Femur (tissue), 1 donor: ENCODE data around the gene COL4A1.

Experiments
- DNase-seq: peaks from one replicate; pipeline ENCODE4 v3.0.0-alpha.2; 2017

Gene COL4A1

DNA sequence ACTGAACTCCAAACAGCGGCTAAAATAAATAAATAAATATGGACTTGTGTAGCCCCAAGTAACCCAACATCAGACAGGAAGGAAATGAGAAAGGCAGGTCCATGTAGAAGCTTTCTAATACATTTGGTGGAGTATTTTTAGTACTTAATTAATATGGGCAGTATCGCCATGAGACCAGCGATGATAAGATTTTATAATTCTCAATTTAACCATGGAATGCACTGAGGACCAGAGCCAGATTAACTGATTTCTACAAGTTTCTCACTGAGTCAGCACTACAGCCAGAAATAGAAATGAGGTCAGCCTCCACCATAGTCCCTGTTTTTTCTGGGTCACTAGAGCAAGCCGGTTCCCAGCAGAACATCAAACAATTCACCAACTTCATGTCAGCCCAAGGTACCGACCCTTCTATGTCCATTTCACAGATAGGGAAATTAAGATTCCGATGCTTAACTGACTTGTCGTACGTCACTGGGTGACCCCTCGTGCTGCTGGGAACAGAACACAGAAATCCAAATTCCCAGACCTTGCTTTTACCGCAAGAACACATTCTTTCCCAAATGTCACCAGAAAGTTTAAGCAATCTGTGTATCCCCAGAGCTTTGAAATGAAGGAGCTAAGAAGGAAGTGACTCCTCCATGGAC lies 90.4 kb downstream of the COL4A1 start:
- peak; percentile 62 for DNase-seq

DNA sequence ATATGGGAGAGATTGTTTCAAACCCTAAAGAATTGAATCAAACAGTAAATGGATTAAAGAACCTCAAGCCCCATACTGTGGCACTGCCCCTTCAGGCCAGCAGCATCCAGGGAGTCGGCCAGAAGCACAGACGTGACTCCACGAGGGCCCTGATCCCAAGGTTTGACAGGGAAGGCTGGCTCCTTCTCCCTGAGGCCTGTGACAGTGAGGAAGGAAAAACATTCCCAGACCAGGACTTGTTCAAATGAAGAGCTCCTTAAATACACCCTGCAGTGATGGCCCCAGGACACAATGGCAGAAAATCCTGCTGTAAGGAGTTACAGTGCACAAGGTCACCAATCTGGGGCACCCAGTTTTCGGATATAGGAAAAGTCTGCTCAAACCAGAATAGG lies 91.0 kb downstream of the COL4A1 start:
- no peak for DNase-seq

DNA sequence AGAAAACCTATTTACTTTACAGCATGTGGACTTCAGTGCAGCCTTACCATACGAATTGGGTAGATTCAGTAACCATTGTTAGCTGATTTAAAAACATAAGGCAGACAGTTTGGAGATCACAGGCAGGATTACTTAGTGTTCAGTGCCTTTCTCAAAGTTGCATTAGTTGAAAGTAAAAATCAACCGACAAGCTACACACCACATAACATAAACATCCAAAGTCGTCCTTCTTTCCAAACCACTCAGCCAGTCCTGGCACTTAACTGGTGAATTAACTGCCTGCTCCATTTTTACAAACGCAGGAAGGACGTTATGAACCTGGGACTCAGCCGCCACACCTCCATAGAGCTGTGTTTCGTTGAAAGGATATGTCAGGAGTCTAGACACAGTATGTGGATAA lies 91.4 kb downstream of the COL4A1 start:
- no peak for DNase-seq

DNA sequence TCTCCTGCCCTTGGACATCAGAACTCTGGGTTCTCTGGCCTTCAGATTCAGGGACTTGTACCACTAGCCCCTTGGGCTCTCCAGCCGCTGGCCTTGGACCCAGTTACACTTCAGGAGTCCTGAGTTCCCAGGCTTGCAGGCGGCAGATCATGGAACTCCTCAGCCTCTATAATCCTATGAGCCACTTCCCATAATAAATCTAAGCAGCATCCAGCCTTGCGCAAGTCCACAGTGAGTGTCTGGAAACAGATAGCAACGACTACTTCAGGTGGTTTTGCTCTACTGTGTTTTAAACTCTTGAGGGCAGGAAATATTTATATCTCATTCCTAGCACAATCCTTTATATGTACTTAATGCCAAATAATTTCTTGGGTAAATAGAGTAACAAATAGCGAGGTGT lies 92.3 kb downstream of the COL4A1 start:
- DNase-seq = no peak

DNA sequence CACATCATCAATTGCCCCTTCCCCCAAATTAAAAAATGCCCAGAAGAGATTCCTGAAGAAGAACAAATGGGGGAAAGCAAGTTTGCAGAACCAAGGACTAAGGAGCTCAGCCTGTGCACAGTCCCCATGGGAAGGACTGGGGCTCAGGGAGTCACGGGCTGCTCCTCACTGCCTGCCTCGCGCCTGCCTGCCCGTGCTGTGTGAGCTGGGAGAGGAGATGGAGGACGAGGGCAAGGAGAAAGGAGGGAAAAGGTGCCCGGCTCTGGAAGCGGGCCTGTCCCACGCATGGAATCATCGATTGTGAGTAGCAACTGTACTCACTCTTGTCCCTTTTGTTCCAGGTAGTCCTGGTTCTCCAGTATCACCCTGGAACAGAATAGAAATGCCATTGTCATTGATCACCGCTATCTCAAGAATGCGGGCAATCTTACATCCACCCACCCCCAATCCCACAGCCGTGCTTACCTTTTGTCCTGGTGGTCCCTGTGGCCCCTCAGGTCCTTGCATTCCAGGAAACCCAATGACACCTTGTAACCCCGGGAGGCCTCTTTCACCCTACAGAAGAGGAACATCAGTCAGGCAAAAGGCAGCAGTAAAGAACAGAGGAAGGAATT lies 93.4 kb downstream of the COL4A1 start:
- no peak for DNase-seq

DNA sequence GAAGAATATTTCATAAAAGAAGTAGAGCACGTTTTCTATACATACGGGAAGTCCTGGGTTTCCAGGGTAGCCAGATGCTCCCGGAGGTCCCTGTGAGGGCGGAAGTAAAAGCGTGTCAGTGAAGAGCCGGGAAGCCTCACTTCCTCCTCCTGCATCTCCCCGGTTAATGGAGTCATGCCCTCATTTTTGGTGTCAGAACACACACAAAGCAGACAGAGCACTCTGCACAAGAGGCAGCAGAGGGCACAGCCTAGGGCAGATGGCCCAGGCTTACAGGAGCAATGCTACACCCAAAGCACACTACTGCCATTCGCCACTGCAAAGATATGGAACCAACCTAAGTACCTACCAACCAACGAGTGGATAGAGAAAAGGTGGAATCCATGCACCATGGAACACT lies 94.4 kb downstream of the COL4A1 start:
- DNase-seq = no peak

DNA sequence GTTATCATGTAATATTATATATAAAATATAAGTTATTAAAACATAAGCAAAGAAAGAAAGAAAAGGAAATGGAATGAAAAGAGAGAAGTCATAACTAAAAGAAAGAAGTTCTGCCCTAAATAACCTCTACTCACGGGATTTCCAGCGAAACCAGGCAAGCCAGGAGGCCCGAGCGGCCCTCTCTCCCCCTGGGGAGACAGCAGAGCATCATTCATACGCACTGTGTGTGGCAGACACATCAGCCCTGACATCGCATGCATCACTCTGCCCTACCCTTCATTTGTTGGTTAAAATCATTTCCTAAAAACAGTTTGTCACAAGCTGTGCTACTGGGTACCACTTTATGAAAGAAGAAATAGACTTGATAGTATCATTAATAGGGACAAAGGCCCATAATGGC lies 95.2 kb downstream of the COL4A1 start:
- no peak for DNase-seq

DNA sequence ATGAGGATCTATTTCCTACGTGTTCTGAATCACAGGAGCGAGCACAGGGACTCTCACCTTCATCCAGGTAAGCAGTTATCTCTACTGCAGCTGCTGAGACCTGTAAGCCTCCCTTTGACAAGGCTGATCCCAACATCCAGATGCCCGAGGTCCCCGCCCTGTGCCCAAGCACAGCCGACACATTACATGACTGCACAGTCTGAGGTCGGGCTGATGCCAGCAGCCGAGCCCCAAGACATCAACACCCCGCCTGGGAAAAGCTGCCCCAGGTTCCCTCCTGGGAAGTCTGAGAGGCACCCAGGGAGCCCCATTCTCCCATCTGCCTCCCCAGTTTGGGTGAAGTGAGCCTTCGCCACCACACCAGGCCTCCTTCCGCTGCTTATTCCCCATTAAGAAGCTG lies 95.9 kb downstream of the COL4A1 start:
- no peak for DNase-seq

DNA sequence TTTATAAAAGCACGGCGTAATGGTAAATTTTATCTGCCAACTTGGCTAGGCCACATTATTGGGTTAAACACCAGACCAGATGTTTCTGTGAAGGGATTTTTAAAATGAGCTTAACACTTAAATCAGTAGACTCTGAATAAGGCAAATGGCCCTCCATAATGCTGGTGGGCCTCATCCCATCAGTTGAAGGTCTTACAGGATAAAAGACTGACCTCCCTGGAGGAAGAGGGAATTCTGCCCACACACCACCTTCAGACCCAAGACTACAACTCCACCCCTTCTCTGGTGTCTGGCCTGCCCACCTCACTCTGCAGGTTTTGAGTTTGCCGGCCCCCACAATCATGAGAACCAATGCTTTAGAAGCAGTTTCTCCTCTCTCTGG lies 96.4 kb downstream of the COL4A1 start:
- DNase-seq = no peak

DNA sequence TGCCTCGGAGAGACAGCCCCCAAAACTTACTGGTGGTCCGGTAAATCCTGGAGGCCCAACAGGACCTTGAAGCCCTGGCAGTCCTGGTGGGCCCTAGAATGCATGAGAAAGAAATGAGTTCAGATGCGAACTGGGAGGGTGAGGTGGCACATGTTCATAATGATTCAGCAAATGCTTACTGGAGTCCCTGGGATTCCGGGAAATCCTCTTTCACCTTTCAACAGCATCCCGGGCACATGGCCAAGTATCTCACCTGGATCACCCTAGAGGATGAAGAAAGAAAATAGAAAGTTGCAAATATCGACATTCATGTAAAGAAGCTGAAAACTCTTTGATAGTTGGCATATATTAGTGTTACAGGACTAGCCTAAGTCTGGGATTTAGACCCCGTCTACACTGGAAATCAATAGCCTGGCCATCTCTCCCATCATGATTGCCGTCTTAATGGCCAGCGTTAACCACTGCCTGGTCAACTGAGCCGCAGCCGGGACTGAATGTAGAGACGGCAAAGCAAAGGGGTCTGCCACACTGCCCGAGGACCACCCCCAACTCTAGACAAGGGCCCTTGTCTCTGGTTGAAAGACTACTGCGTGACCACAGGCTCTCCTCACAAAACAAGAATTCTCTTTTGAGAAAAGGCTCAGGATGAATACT lies 96.9 kb downstream of the COL4A1 start:
- no peak for DNase-seq

DNA sequence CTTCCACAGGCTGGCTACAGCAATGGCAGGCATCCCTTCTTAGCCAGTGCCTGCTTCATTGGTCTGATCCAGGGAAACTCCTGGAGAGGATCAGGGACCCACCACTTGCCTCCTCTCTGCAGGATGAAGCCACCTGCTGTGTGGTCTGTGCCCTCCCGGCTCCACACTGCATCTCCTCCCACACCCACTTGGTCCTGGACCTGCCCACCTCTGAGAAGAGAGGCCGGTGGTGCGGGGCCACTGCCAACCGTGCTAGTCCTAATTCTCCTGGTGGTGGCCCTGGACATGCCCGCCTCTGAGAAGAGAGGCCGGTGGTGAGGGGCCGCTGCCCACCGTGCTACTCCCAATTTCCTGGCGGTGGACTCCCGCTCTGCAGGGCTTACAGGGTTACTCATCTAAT lies 98.8 kb downstream of the COL4A1 start:
- DNase-seq = no peak

DNA sequence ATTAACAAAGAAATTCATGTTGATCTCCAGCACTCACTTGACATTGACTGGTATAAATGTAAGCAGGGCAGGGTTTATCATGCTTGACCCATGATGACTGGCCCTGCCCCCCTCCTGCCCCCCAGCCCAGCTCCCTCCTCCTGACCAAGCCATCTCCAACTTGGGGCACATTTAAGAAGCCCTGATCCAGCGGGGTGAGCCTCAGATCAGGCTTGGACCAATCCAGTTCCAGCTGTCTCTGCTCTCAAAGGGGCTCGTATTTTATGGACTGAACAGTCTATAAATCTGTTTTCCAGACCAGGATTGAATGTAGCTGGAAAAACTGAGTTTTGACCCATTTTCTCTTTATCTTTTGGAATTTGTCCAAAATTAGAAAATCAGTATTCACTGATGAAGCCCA lies 100.0 kb downstream of the COL4A1 start:
- no peak for DNase-seq

DNA sequence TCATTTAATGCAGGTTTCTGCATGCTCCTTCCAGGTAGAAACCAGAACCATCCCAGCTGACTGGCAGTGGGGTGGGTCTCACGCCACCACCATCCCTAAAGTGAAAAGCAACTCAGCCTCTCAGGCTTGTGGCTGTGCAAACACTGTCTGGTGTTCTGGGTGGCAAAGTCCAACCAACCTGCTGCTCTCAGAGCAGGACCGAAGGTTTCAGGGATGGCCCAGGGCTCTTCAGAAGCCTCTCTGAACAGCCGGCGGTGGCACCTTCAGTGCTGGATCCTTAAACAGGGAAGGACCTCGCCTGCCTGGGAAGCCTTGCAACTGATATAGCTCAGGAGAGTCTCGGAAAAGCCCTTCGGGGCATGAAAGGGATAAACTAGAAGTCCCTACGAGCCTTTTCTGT lies 100.8 kb downstream of the COL4A1 start:
- no peak for DNase-seq

DNA sequence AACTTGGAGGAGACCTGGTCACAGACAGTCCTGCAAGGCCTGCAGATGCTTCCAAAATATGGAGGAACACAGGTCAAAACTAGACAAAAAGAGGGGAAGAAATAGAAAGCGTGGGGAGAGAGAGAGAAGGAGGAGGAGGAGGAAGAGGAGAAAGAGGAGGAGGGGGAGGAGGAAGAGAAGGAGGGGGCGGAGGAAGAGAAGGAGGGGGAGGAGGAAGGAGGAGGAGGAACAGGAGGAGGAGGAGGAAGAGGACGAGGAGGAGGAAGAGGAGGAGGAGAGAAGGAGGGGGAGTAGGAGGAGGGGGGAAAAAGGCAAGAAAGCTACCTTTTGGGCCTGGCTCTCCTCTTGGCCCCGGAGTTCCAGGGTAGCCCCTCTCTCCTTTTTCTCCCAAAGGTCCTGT lies 105.8 kb downstream of the COL4A1 start:
- no peak for DNase-seq

DNA sequence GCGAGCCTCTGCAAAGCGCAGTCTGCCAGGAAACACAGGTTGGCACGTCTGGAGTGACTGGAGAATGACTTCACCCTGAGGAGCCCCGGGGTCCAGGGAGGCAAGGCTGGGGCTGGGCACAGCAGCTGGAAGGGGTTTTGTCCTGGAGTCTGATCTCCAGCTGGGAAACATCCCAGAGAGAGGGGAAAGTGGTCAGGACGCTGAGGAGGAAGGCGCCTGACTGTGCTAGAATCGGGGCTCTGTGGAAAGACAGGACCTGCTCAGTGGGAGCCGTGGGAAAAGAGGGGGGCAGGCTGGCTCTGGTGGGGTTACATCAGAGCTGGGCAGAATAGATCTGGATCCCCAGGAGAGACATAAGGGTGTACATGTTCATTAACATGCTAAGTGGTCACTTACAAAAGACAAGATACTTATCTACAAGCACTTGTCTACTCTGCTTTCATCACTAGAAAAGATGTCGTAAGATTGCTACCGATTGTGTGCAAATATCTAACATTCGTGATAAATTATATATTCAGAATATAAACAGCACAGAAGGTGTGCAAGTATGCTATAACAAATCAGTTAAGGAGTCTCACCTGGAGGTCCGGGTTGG lies 106.6 kb downstream of the COL4A1 start:
- no peak for DNase-seq

DNA sequence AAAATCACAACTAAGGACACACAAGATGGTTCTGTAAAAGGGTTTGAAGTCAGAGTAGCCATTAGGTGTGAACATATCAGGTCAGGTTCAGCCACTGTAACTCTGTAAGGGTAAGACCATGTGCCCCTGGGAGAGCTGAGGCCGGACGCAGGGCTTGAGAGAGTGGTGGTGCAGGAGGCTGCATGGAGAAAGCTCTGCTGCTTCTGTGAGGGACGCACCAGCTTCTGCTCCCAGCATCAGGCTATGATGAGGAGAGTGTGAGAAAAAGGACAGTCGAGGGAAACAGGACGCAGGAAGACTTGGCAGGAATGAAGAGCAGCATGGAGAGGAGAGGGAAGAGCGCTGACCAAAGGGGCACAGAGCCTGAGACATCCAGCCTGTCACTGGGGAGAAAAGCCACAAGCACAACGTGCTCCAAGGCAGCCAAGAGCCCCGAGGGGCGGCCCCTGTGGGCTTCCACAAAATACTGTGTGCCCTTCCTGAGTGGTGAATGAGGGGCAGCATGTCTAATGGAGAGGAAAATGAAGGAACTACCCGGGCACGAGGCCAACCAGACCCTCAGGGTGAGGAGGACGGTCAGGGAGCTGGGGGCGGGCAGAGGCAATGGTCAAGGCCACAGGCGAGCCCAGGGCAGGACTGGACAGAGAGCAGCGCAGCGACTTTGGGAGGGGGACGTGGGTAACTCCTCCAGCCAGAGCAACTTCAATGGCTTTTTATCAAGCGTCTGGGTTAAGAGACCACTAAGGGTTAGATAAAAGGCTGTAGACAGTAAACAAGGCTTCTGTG lies 107.7 kb downstream of the COL4A1 start:
- DNase-seq = no peak

DNA sequence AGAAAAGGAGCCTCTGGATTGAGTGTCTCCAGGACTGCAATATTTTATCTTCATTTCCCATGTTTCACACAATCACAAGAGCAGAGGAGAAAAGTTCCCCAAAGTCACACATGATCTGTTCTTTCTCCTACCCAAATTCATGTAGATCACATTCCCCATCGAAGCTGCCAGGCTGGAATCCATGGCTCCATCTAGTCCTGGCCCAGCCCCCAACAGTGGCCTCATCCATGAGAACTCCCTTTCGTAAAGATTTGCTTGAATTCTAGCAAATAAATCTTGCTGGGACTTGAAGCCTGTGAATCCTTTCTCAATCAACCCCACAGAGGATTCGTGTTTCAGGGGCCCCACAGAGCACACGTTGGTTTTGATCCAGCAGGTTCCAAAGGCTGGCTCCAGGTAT lies 109.5 kb downstream of the COL4A1 start:
- DNase-seq = no peak

DNA sequence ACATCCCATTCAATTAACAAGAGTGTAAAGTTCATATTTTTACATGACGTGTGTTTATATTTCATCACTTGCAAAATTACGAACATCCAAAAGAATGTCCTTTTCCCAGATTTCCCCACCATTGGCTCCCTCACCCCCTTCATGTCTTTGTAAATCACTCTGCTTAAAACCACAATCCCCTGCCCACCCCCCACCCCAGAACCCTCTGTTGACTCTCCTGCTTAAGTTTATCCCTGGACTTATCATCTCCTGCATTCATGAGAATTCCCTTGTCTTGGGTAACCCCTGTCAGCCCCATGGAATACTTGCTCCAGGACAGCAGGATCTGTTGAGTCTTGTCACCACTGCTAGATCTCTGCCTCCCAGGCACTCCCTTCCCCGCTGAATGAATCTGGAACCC lies 109.9 kb downstream of the COL4A1 start:
- no peak for DNase-seq

DNA sequence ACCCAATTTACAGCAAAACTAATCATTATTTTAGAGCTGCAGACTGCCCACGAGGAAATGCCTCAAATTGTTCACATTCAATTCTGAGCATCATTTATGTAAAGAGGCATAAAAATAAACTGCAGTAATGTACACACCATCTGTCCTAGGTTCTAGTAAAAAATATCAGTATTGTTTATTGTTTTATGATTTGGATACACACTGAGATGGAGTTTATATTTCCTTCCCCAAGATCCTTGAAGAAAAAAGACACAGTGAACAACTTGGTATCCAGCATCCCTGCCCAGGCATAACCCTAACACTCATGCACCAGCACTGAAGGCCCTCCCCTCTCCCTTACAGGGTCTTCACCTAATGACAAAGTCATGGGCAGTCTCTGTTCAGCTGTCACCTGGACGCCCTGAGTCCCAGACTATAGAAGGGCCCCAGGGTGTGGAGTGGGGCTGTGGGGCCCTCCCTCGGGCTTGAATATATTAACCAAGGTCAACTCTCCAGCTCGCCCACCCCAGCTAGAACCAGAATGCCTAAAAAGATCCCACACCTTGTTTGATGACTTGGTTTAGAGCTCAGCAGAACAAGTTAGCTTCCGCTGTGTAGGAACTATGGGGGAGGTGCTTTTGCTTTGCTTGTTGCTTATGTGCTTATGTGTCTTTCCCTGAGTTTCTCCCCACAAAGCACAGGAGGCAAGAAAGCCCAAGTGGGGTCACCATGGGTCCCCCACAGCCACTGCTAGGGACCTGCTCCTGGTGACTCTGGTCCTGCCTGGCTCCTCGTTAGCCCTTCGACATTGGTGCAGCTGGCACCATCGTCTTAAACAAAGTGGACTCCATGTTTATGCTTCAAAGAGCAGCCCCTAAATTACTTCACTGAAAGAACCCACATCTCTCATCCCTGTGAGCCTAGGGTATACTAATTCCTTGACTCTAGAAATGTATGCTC lies 111.1 kb downstream of the COL4A1 start:
- DNase-seq = no peak

DNA sequence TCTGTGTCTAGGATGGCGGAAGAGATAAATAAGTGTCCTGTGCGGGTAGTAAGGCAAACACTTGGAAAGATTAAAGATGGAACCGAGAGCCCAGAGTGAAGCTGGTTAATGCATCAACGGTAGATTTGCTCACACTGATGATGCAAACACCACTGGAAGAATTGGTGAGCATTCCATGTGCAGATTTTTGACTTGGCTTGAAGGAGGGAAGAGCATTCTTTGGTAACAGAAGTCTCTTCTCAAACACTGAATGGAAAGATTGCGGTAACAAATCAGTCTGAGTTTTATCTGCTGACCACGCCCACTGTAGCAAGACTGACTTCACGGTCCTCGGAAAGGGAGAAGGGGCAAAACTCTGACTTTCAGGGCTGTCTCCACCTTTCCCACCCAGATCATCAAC lies 112.5 kb downstream of the COL4A1 start:
- DNase-seq = no peak

DNA sequence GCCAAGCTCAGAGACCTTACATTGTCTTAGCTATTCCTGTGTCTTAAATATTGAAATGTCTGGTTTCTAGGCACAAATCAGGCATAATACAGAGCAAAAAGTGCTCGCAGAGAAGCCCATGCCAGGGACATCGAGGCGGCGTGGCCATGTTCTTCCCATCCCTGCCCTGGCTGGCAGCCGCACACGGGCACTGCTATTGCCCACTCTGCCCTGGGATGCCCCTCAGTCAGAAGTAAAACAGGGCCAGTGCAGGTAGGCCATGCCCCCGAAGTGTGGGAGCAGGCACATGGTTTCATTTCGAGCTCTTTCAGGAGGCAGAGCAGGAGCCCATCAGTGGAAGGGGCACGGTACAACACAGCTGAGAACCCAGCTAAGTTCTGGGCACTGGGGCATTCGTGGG lies 113.5 kb downstream of the COL4A1 start:
- no peak for DNase-seq

DNA sequence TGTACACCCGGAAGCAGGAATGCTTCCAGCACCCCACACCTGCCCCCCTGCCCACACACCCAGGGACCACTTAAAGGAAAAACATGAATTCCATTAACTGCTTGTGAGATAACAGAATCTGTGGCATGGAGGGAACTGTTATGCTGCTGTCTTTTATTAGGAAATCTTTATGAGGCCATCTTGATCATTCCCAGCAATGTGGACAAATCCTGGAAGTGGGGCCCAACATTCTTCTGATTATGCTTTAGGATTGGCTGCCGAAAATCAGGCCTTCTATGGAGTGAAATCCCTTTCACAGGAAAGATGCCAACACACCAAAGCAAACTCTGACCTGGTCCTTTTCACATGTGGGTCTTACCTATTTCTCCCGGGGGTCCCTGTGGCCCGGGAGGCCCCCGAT lies 114.5 kb downstream of the COL4A1 start:
- DNase-seq = no peak
